LoVo (cell line): ENCODE results near the gene AJM1.
"Not testable (repeated sequence)": the region's sequence is repeated elsewhere in the genome, so short reads cannot be mapped to it uniquely, and the experiment has no call there.

Source experiments
- DNase-seq: peaks from one replicate; pipeline ENCODE4 v3.0.0-alpha.2; 2016; ENCODE audit warnings: low spot score

AJM1 gene

GRCh38 chr9:136880651-136881050, 38.4 kb downstream of the AJM1 start:
- no peak for DNase-seq

- DNase-seq = no peak
Observed at GRCh38 chr9:136881691-136882108, 39.4 kb downstream of the AJM1 start.

GRCh38 chr9:136882109-136882946, 40.0 kb downstream of the AJM1 start:
- peak; percentile 73 for DNase-seq

- not testable (repeated sequence) for DNase-seq
Observed at GRCh38 chr9:136882947-136883283, 40.6 kb downstream of the AJM1 start.

- not testable (repeated sequence) for DNase-seq
Observed at GRCh38 chr9:136883670-136884069, 41.4 kb downstream of the AJM1 start.

- DNase-seq = peak; percentile 99
Observed at GRCh38 chr9:136885950-136886578, 43.8 kb downstream of the AJM1 start, which contains the start of gene TRAF2. TSS of gene TRAF2 (plus strand) at chr9:136886516. CDS start at chr9:136898741, 12,225 bp downstream.

- DNase-seq = no peak
Observed at GRCh38 chr9:136886610-136887597, 44.6 kb downstream of the AJM1 start.

- no peak for DNase-seq
Observed at GRCh38 chr9:136888454-136888853, 46.2 kb downstream of the AJM1 start.

- DNase-seq = no peak
Observed at GRCh38 chr9:136889858-136890257, 47.6 kb downstream of the AJM1 start.

GRCh38 chr9:136890661-136891060, 48.4 kb downstream of the AJM1 start:
- no peak for DNase-seq
